Neural crest cell (in vitro differentiated cells): Measurements from ENCODE around the gene SLC26A3. TPM values are rescaled to one million over a fixed set of nuclear protein-coding genes. Genes with fewer than 3 reads are reported as not detected.

Experiments used
- DNase-seq: peaks from one replicate; pipeline ENCODE4 v3.0.0; 2021; ENCODE audit warnings: low read depth, mixed read lengths, low spot score
- H3K27ac Mint-ChIP-seq: one replicate; pipeline ENCODE4 v1.8.0; 2021; ENCODE audit warnings: mild to moderate bottlenecking, mixed read lengths; ENCODE audit not compliant: unreplicated experiment
- H3K27me3 Mint-ChIP-seq: 2 replicates; pipeline ENCODE4 v1.8.0; 2021; ENCODE audit warnings: low read depth, mild to moderate bottlenecking, mixed read lengths
- H3K36me3 Mint-ChIP-seq: 2 replicates; pipeline ENCODE4 v1.8.0; 2021; ENCODE audit warnings: low read depth, mild to moderate bottlenecking, mixed read lengths
- H3K4me1 Mint-ChIP-seq: 2 replicates; pipeline ENCODE4 v1.8.0; 2021; ENCODE audit warnings: mixed read lengths
- H3K4me3 Mint-ChIP-seq: one replicate; pipeline ENCODE4 v1.8.0; 2021; ENCODE audit warnings: mild to moderate bottlenecking, mixed read lengths
- H3K9me3 Mint-ChIP-seq: 2 replicates; pipeline ENCODE4 v1.8.0; 2021; ENCODE audit warnings: mixed read lengths
- total RNA-seq: library from RNA; stranded (reverse); gene quantifications from 2 replicates; pipeline ENCODE4 v1.2.1, GENCODE V29; 2021
- TF ChIP-seq, protein P1 (sequence below): fragments of 200-600 bp; sonication (generic); conservative IDR thresholded peaks from 2 replicates; pipeline ENCODE4 v1.5.0; 2021; ENCODE audit warnings: antibody characterized with exemption, mild to moderate bottlenecking

Gene SLC26A3
- total RNA-seq, 1 donor from 2014 or later = not detected

DNA sequence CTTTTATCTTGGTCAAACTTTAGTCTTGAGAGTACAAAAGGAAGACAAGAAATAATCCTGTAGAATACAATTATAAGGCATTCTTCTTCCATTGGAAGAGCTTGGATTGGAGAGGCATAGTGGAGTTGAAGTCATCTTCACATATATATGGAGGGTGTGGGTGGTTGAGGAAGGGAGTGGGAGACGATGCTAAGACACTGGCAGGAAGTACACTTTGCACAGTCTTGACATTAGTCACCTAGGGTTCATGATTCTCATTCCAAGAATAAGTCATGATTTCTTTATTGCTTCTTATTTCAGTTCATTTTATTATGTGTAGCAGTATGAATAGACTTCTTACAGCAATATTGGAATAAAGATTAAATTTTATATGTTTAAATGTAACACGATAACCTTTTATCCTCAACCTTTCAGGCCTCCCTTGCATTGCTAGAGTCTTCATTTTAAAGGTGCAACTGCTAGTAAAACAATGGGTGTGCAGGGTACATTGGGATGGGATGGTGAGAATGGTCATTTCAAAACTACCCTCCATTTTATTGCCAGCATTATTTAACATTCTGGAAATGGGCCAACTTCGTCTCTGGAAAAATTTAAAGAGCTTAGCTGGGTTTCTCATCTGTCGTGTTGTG, 12.3 kb upstream of the SLC26A3 start:
- DNase-seq = no peak
- TF ChIP-seq, protein P1, sequence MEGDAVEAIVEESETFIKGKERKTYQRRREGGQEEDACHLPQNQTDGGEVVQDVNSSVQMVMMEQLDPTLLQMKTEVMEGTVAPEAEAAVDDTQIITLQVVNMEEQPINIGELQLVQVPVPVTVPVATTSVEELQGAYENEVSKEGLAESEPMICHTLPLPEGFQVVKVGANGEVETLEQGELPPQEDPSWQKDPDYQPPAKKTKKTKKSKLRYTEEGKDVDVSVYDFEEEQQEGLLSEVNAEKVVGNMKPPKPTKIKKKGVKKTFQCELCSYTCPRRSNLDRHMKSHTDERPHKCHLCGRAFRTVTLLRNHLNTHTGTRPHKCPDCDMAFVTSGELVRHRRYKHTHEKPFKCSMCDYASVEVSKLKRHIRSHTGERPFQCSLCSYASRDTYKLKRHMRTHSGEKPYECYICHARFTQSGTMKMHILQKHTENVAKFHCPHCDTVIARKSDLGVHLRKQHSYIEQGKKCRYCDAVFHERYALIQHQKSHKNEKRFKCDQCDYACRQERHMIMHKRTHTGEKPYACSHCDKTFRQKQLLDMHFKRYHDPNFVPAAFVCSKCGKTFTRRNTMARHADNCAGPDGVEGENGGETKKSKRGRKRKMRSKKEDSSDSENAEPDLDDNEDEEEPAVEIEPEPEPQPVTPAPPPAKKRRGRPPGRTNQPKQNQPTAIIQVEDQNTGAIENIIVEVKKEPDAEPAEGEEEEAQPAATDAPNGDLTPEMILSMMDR = no peak
- Mint-ChIP-seq H3K27ac (no peak overlapping the region), H3K36me3 (no peaks in the 10 kb centered on the region), H3K27me3 (peaks cover 7% of the 10 kb centered on the region), H3K4me3 (no peak overlapping the region), H3K9me3 (no peaks in the 10 kb centered on the region), H3K4me1 (no peaks in the 10 kb centered on the region)

DNA sequence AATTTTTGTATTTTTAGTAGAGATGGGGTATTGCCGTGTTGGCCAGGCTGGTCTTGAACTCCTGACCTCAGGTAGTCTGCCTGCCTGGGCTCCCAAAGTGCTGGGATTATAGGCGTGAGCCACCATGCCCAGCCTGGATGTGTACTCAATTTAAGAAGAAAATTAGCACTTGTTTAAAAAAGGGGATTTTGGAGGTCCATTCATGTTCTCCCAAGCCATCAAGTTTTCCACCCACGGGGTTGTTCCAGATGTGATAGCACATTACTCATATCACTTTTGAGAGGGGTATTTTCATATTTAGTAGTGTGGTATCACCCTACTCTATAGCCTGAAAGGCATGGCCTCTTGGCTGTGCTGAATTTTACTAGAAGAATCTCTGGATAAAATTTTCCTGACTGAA, 10.5 kb upstream of the SLC26A3 start:
- Mint-ChIP-seq H3K9me3 (no peaks in the 10 kb centered on the region), H3K27ac (no peak overlapping the region), H3K4me3 (no peak overlapping the region), H3K27me3 (no peaks in the 10 kb centered on the region), H3K36me3 (no peaks in the 10 kb centered on the region), H3K4me1 (no peaks in the 10 kb centered on the region)
- TF ChIP-seq, protein P1 = no peak
- DNase-seq = no peak

DNA sequence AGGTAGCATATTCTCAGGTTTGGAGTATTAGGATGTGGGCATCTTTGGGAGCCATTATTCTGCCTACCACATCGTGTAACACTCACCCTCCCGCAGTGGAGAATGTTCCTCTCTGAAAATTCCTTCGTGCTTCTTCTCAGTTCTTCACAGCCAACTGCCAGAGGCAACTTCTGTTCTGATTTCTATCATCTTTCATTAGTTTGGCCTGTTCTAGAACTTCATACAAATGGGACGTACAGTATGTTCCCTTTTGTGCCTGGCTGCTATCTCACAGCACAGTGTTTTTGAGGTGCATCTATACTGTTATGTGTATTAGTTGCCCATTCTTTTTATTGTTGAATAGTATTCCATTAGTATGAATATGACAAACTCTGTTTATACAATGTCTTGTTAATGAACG, 8.9 kb upstream of the SLC26A3 start:
- no peaks in the 10 kb centered on the region for H3K4me1 Mint-ChIP-seq
- H3K4me3 Mint-ChIP-seq = no peak overlapping the region
- no peaks in the 10 kb centered on the region for H3K27me3 Mint-ChIP-seq
- no peak overlapping the region for H3K27ac Mint-ChIP-seq
- no peaks in the 10 kb centered on the region for H3K36me3 Mint-ChIP-seq
- TF ChIP-seq, protein P1 = no peak
- DNase-seq = no peak
- no peaks in the 10 kb centered on the region for H3K9me3 Mint-ChIP-seq

DNA sequence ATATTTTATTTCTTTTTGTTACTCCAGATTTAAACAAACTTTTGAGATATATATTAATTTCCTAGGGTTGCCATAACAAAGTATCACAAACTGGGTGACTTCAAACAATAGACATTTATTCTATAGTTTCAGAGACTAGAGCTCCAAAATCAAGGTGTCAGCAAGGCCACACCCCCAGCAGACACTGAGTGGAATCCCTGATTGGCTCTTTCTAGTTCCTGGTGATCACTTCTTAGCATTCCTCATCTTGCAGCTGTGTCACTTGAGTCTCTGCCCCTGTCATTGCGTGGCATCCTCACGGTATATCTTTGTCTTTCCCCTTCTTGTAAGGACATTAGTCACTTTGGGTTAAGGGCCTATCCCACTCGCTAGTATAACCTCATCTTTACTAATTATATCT, 7.6 kb upstream of the SLC26A3 start:
- Mint-ChIP-seq H3K4me3 (no peak overlapping the region), H3K36me3 (no peaks in the 10 kb centered on the region), H3K4me1 (no peaks in the 10 kb centered on the region), H3K9me3 (no peaks in the 10 kb centered on the region), H3K27ac (no peak overlapping the region), H3K27me3 (no peaks in the 10 kb centered on the region)
- TF ChIP-seq, protein P1 = no peak
- no peak for DNase-seq

DNA sequence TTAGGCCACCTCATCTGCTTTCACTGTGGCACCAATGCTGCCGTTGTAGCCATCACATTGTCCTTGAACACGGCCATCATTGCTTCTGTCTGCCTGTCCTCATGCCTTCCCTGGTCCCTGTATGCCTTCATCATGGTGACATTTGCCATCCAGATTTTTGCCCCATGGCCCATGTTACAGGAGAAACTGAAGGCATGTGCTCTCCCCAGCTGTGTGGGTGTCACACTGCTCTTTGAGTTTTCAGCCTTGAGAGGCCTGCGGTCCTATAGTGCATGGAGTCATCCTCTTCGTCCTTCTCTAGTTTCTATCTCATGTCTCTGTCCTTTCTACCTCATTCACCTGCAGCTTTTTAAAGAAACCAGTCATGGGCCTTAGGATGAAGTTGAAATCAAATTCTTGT, 6.2 kb upstream of the SLC26A3 start:
- TF ChIP-seq, protein P1 = no peak
- H3K4me3 Mint-ChIP-seq = no peak overlapping the region
- H3K27ac Mint-ChIP-seq = no peak overlapping the region
- H3K9me3 Mint-ChIP-seq = no peaks in the 10 kb centered on the region
- no peak for DNase-seq
- H3K27me3 Mint-ChIP-seq = peaks cover 5% of the 10 kb centered on the region
- no peaks in the 10 kb centered on the region for H3K36me3 Mint-ChIP-seq
- no peaks in the 10 kb centered on the region for H3K4me1 Mint-ChIP-seq
